ENCODE measurements around the gene SERPINI2. TPM values are rescaled to one million over a fixed set of nuclear protein-coding genes. Genes with fewer than 3 reads are reported as not detected.

The SERPINI2 gene
- total RNA-seq, 1 experiment from 2014 or later, result 0.22 TPM

DNA sequence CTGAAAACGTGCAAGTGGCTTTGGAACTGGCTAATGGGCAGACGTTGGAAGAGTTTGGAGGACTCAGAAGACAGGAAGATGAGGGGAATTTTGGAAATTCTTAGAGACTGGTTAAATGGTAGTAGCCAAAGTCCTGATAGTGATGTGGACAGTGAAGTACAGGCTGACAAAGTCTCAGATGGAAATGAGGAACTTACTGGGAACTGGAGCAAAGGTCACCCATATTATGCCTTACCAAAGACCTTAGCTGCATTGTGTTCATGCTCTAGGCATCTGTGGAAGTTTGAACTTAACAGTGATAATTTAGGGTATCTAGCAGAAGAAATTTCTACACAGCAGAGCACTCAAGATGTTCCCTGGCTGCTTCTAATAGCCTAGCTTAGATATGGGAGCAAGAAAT is 28.6 kb upstream of the SERPINI2 start:
- no peak overlapping the region for H2BK5ac ChIP-seq (ENCODE audit: insufficient read length, low read length)
- H3K27me3 ChIP-seq (ENCODE audit: insufficient read depth, low read length), result no peaks in the 10 kb centered on the region
- no peak overlapping the region for H3K27ac ChIP-seq (ENCODE audit: insufficient read length, low read depth, low read length)
- no peak overlapping the region for H3K9ac ChIP-seq (ENCODE audit: extremely low read depth, insufficient read length, low read length)
- H3K9me3 ChIP-seq (ENCODE audit: control insufficient read depth, low read depth, low read length), result no peaks in the 10 kb centered on the region
- H2BK120ac ChIP-seq (ENCODE audit: low read depth, low read length, poor library complexity, severe bottlenecking), result no peak overlapping the region
- no peak overlapping the region for H2BK12ac ChIP-seq (ENCODE audit: insufficient read length, low read depth, low read length)
- Mint-ChIP-seq H3K36me3 (ENCODE audit: insufficient read depth in 1 of 3, low read depth in 3 of 3) (peaks cover 0 to 2% (median 0%) of the 10 kb centered on the region in 3 experiments; a peak in 3 of 7 replicates), H3K27ac (no peak overlapping the region), H3K4me3 (no peak overlapping the region), H3K9me3 (no peaks in the 10 kb centered on the region), H3K4me1 (peaks cover 10% of the 10 kb centered on the region in 2 experiments), H3K27me3 (ENCODE audit: low read depth) (no peaks in the 10 kb centered on the region)
- H3K14ac ChIP-seq (ENCODE audit: insufficient read depth, low read length), result no peak overlapping the region
- H4K20me1 ChIP-seq (ENCODE audit: control insufficient read depth, insufficient read depth, insufficient read length), result no peaks in the 10 kb centered on the region
- H3K18ac ChIP-seq (ENCODE audit: insufficient read length, low read depth, low read length), result no peak overlapping the region
- no peak overlapping the region for H4K91ac ChIP-seq (ENCODE audit: insufficient read length, low read depth, low read length)
- no peak for DNase-seq
- H3K23me2 ChIP-seq (ENCODE audit: insufficient read length, low read depth, low read length, poor library complexity, severe bottlenecking), result no peaks in the 10 kb centered on the region
- no peak overlapping the region for H3K23ac ChIP-seq (ENCODE audit: insufficient read length, low read depth, low read length)
- no peaks in the 10 kb centered on the region for H3K79me2 ChIP-seq (ENCODE audit: insufficient read depth, low read length)
- H3K4ac ChIP-seq (ENCODE audit: low read depth, low read length), result no peak overlapping the region
- no peak overlapping the region for H2AK5ac ChIP-seq (ENCODE audit: insufficient read length, low read length)
- no peaks in the 10 kb centered on the region for H3K4me1 ChIP-seq (ENCODE audit: insufficient read depth, low read length)
- no peak overlapping the region for H2BK15ac ChIP-seq (ENCODE audit: low read depth, low read length)
- no peak overlapping the region for H3T11ph ChIP-seq (ENCODE audit: low read length)
- WGBS (ENCODE audit: extremely low coverage, insufficient read length, low lambda C conversion rate), result no CpG with 5 or more reads among the region's 2 CpGs
- H4K8ac ChIP-seq (replicated peaks; ENCODE audit: insufficient read length, low read depth, low read length), result no peak overlapping the region
- H4K5ac ChIP-seq (ENCODE audit: insufficient read length, low read depth, low read length), result no peak overlapping the region
- no peaks in the 10 kb centered on the region for H3K79me1 ChIP-seq (ENCODE audit: insufficient read depth, low read depth, low read length, poor library complexity, severe bottlenecking)
- no peak overlapping the region for H3K4me2 ChIP-seq (ENCODE audit: insufficient read depth, insufficient read length, low read length)
- H2BK20ac ChIP-seq (ENCODE audit: low read depth, low read length, poor library complexity, severe bottlenecking), result no peak overlapping the region
- TF ChIP-seq, protein P1, sequence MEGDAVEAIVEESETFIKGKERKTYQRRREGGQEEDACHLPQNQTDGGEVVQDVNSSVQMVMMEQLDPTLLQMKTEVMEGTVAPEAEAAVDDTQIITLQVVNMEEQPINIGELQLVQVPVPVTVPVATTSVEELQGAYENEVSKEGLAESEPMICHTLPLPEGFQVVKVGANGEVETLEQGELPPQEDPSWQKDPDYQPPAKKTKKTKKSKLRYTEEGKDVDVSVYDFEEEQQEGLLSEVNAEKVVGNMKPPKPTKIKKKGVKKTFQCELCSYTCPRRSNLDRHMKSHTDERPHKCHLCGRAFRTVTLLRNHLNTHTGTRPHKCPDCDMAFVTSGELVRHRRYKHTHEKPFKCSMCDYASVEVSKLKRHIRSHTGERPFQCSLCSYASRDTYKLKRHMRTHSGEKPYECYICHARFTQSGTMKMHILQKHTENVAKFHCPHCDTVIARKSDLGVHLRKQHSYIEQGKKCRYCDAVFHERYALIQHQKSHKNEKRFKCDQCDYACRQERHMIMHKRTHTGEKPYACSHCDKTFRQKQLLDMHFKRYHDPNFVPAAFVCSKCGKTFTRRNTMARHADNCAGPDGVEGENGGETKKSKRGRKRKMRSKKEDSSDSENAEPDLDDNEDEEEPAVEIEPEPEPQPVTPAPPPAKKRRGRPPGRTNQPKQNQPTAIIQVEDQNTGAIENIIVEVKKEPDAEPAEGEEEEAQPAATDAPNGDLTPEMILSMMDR (conservative IDR thresholded peaks at IDR 0.05), result no peak
- no peak overlapping the region for H2AFZ ChIP-seq (ENCODE audit: low read length)
- no peak overlapping the region for H3K56ac ChIP-seq (ENCODE audit: insufficient read length, low read depth, low read length)
